OCI-LY1 (cell line): ENCODE measurements around the gene ZNF791.

Experiments used
- H2AFZ ChIP-seq: fragments of 200-600 bp; sonication (generic), shearing (Covaris generic); 2 replicates; pipeline ENCODE4 v1.6.0; 2014; ENCODE audit warnings: antibody characterized with exemption, mild to moderate bottlenecking, low read length
- H3F3A ChIP-seq: fragments of 200-600 bp; sonication (generic), shearing (Covaris generic); 2 replicates; pipeline ENCODE4 v1.6.0; 2014; ENCODE audit warnings: mild to moderate bottlenecking, antibody characterized with exemption, low read length, moderate library complexity; ENCODE audit not compliant: insufficient read depth
- H3K27ac ChIP-seq: fragments of 200-600 bp; sonication (generic); 2 replicates; pipeline ENCODE4 v1.5.1; 2014; ENCODE audit warnings: low read length, mixed run types, mild to moderate bottlenecking, low read depth; ENCODE audit not compliant: poor library complexity, severe bottlenecking
- H3K27me3 ChIP-seq: fragments of 200-600 bp; sonication (generic); 2 replicates; pipeline ENCODE4 v1.6.0; 2014; ENCODE audit warnings: antibody characterized with exemption, mild to moderate bottlenecking, low read length, moderate library complexity; ENCODE audit not compliant: insufficient read depth
- H3K36me3 ChIP-seq: fragments of 200-600 bp; sonication (generic); 2 replicates; pipeline ENCODE4 v1.6.1; 2014; ENCODE audit warnings: mild to moderate bottlenecking, antibody characterized with exemption, low read length, moderate library complexity, mixed read lengths; ENCODE audit not compliant: insufficient read depth
- H3K4me1 ChIP-seq: fragments of 200-600 bp; sonication (generic); 2 replicates; pipeline ENCODE4 v1.5.1; 2014; ENCODE audit warnings: mild to moderate bottlenecking, low read length, moderate library complexity; ENCODE audit not compliant: insufficient read depth, severe bottlenecking
- H3K4me2 ChIP-seq: fragments of 200-600 bp; sonication (generic), shearing (Covaris generic); 2 replicates; pipeline ENCODE4 v1.6.1; 2014; ENCODE audit warnings: low read length
- H3K4me3 ChIP-seq: fragments of 200-600 bp; sonication (generic); 2 replicates; pipeline ENCODE4 v1.5.1; 2014; ENCODE audit warnings: low read length, low read depth, mild to moderate bottlenecking, mixed read lengths; ENCODE audit not compliant: poor library complexity, severe bottlenecking
- H3K79me2 ChIP-seq: fragments of 200-600 bp; shearing (Covaris generic); 2 replicates; pipeline ENCODE4 v1.6.1; 2016; ENCODE audit warnings: mixed run types, low read length, mixed read lengths; ENCODE audit not compliant: insufficient read depth
- H3K9ac ChIP-seq: fragments of 200-600 bp; sonication (generic), shearing (Covaris generic); 2 replicates; pipeline ENCODE4 v1.6.1; 2014; ENCODE audit warnings: mild to moderate bottlenecking, low read length, mixed read lengths
- H3K9me2 ChIP-seq: fragments of 200-600 bp; sonication (generic), shearing (Covaris generic); 2 replicates; pipeline ENCODE4 v1.6.1; 2014; ENCODE audit warnings: low read depth, mild to moderate bottlenecking, low read length, mixed read lengths
- H3K9me3 ChIP-seq: fragments of 200-600 bp; shearing (Covaris generic); 2 replicates; pipeline ENCODE4 v1.6.1; 2014; ENCODE audit warnings: low read length, mixed read lengths
- H4K20me1 ChIP-seq: fragments of 200-600 bp; sonication (generic), shearing (Covaris generic); 2 replicates; pipeline ENCODE4 v1.6.0; 2016; ENCODE audit warnings: mild to moderate bottlenecking, low read length; ENCODE audit not compliant: insufficient read depth
- EZH2 ChIP-seq: fragments of 200-600 bp; sonication (generic), shearing (Covaris generic); IDR thresholded peaks from 2 replicates; pipeline ENCODE4 v1.8.0; 2017; ENCODE audit warnings: borderline replicate concordance, mixed run types, mild to moderate bottlenecking, antibody characterized with exemption, low read length, moderate library complexity, mixed read lengths
- TF ChIP-seq, protein P1 (sequence below): fragments of 200-600 bp; sonication (generic), shearing (Covaris generic); IDR thresholded peaks from 2 replicates; pipeline ENCODE4 v1.5.1; 2017; ENCODE audit warnings: mild to moderate bottlenecking, antibody characterized with exemption, low read length, moderate library complexity, mixed read lengths

ZNF791 gene

DNA sequence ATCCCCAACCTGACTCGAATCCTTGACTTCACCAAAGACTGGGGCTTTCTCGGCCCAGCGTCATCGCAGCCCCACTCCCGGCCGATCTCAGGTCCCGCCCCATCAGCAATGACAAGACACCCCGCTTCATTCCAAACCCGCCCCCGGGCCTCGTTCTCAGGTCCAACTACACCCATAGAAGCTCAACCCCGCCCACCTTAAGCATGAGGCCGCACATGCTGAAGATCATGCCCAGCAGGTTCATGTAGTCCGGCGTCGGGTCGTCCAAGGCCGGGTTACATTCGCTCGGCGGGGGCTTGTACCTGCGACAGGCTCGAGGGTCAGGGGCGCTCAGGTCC, 58.2 kb downstream of the ZNF791 start:
- H3K4me1 ChIP-seq: peaks cover 43% of the 10 kb centered on the region
- no peaks in the 10 kb centered on the region for H3K27me3 ChIP-seq
- no peaks in the 10 kb centered on the region for H4K20me1 ChIP-seq
- no peak for TF ChIP-seq EZH2
- TF ChIP-seq, protein P1, sequence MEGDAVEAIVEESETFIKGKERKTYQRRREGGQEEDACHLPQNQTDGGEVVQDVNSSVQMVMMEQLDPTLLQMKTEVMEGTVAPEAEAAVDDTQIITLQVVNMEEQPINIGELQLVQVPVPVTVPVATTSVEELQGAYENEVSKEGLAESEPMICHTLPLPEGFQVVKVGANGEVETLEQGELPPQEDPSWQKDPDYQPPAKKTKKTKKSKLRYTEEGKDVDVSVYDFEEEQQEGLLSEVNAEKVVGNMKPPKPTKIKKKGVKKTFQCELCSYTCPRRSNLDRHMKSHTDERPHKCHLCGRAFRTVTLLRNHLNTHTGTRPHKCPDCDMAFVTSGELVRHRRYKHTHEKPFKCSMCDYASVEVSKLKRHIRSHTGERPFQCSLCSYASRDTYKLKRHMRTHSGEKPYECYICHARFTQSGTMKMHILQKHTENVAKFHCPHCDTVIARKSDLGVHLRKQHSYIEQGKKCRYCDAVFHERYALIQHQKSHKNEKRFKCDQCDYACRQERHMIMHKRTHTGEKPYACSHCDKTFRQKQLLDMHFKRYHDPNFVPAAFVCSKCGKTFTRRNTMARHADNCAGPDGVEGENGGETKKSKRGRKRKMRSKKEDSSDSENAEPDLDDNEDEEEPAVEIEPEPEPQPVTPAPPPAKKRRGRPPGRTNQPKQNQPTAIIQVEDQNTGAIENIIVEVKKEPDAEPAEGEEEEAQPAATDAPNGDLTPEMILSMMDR: no peak
- H3K4me2 ChIP-seq: peak overlapping the region; percentile 73
- peak overlapping the region; percentile 60 for H3K27ac ChIP-seq
- no peaks in the 10 kb centered on the region for H3F3A ChIP-seq
- H3K79me2 ChIP-seq: no peaks in the 10 kb centered on the region
- no peak overlapping the region for H2AFZ ChIP-seq
- H3K9me3 ChIP-seq: no peaks in the 10 kb centered on the region
- peaks cover 27% of the 10 kb centered on the region for H3K36me3 ChIP-seq
- peak overlapping the region; percentile 88 for H3K9ac ChIP-seq
- H3K4me3 ChIP-seq: peak overlapping the region; percentile 86
- no peaks in the 10 kb centered on the region for H3K9me2 ChIP-seq

DNA sequence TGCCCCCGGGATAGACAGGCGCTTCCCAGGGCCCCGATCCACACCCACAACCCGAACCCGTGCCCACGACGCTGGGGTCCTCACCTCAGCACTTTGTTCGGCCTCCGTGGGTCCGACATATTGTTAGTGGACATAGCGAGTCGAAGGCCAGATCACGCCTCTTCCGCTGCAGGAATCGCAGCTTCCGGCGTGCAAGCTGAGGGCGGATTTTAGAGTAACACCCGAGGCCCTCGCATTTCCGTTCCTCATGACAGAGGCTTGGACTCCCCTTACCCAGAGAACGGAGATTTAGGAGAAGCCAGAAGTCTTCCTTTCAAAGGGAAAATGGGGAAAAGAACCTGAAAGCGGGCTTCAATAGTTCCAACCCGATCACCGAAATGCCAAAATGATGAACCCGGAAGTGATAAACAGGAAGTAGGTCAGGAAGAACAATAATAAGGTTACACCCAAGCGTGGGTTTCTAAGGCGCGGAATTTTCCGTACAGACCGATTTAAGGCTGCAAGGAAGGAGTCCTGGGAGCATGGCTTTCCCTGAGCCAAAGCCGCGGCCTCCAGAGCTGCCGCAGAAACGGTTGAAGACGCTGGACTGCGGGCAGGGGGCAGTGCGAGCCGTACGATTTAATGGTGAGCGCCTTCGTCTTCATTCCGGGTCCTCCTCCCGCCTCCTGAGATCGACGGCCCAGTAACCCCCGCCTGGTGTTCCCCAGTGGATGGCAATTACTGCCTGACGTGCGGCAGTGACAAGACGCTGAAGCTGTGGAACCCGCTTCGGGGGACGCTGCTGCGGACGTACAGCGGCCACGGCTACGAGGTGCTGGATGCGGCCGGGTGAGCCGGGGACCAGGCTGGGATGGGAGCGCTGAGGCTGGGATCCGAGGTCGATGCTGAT, 58.8 kb downstream of the ZNF791 start:
- Histone ChIP-seq H3K4me3 (peak overlapping the region; percentile 86), H3K27me3 (no peaks in the 10 kb centered on the region), H3K9me3 (no peaks in the 10 kb centered on the region), H3K9ac (peak overlapping the region; percentile 88), H3K9me2 (no peaks in the 10 kb centered on the region), H3F3A (no peaks in the 10 kb centered on the region), H3K27ac (peak overlapping the region; percentile 60), H3K4me1 (peaks cover 43% of the 10 kb centered on the region), H4K20me1 (no peaks in the 10 kb centered on the region), H2AFZ (no peak overlapping the region), H3K4me2 (peak overlapping the region; percentile 73), H3K79me2 (no peaks in the 10 kb centered on the region), H3K36me3 (peaks cover 27% of the 10 kb centered on the region)
- TF ChIP-seq EZH2: no peak
- TF ChIP-seq, protein P1: no peak

DNA sequence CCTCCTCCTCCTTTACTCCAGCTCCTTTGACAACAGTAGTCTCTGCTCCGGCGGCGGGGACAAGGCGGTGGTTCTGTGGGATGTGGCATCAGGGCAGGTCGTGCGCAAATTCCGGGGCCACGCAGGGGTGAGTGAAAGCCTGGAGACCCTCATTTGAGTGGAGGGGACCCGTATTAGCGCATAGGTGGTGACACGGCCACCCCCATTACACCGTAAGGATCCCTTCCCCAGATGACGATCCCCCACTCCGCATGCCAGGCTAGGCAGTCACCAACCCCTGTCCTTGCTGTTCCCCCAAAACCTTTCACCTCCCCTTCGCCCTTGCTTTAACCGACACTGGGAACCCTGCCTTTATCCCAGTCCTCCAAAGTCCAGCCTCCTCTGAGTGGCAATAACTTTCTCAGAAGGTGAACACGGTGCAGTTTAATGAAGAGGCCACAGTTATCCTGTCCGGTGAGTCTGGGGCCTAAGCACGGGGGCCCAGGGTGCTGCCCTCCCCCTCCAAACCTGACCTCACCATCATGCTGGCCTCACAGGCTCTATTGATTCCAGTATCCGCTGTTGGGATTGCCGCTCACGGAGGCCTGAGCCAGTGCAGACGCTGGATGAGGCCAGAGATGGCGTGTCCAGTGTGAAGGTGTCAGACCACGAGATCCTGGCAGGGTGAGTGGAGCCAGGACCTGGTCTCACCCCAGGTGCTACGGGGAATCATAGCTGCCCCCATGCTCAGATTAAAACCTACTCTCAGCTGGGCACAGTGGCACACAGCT, 59.6 kb downstream of the ZNF791 start:
- peak overlapping the region; percentile 88 for H3K9ac ChIP-seq
- H3K79me2 ChIP-seq: no peaks in the 10 kb centered on the region
- H3K27ac ChIP-seq: no peak overlapping the region
- no peaks in the 10 kb centered on the region for H4K20me1 ChIP-seq
- no peaks in the 10 kb centered on the region for H3F3A ChIP-seq
- peak overlapping the region; percentile 86 for H3K4me3 ChIP-seq
- no peaks in the 10 kb centered on the region for H3K9me2 ChIP-seq
- H3K9me3 ChIP-seq: no peaks in the 10 kb centered on the region
- H3K4me1 ChIP-seq: peaks cover 35% of the 10 kb centered on the region
- H3K36me3 ChIP-seq: peaks cover 26% of the 10 kb centered on the region
- peak overlapping the region; percentile 73 for H3K4me2 ChIP-seq
- TF ChIP-seq, protein P1: no peak
- no peak for TF ChIP-seq EZH2
- H3K27me3 ChIP-seq: no peaks in the 10 kb centered on the region
- H2AFZ ChIP-seq: no peak overlapping the region
